ENCODE measurements around the gene TBKBP1.

Gene TBKBP1

DNA sequence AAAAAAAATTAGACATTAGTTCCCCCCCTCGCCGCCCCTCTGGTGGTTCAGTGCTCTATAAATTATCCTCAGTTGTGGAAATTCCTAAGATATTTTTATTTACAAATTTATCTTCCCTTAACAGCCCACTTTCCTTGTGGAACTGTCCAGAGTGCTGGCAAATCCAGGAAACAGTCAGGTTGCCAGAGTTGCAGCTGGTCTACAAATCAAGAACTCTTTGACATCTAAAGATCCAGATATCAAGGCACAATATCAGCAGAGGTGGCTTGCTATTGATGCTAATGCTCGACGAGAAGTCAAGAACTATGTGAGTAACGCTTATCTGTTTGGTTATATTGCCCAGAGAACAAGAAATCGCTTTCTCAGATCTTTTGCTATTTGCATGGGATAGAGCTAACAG is 41.4 kb upstream of the TBKBP1 start:
- DNase-seq (ENCODE audit: low read depth) = no peak
- TF ChIP-seq CTCF (conservative IDR thresholded peaks at IDR 0.05; ENCODE audit: low read depth, low read length) = no peak
- H3K4me3 ChIP-seq (ENCODE audit: low read length) = no peak overlapping the region

- no peak for TF ChIP-seq CTCF (conservative IDR thresholded peaks at IDR 0.05; ENCODE audit: low read depth, low read length)
- DNase-seq (ENCODE audit: low read depth) = no peak
- no peak overlapping the region for H3K4me3 ChIP-seq (ENCODE audit: low read length)
Measured at GRCh38 chr17:47653442-47653841, 40.5 kb upstream of the TBKBP1 start.

DNA sequence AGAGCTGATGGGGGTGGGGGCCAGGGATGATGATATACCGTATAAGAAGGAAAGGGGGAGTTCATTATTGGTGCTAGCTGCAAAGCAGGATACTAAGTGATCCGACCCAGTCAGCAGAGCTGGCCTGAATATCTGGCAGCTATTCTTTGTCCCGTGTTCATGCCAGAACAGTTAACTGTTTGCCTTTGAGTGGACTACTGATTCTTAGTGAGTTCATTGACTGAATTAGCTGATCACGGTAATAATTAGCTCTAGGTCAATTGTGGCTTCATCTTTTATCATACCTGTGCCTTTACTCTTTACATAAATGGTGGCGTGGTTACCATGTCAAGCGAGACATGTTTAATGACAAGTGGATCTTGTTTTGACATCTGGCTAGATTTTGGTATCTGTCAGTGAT is 39.0 kb upstream of the TBKBP1 start:
- no peak overlapping the region for H3K4me3 ChIP-seq (ENCODE audit: low read length)
- no peak for DNase-seq (ENCODE audit: low read depth)
- no peak for TF ChIP-seq CTCF (conservative IDR thresholded peaks at IDR 0.05; ENCODE audit: low read depth, low read length)

- H3K4me3 ChIP-seq (ENCODE audit: low read length) = no peak overlapping the region
- TF ChIP-seq CTCF (conservative IDR thresholded peaks at IDR 0.05; ENCODE audit: low read depth, low read length) = no peak
- no peak for DNase-seq (ENCODE audit: low read depth)
Measured at GRCh38 chr17:47660064-47660492, 33.9 kb upstream of the TBKBP1 start.

DNA sequence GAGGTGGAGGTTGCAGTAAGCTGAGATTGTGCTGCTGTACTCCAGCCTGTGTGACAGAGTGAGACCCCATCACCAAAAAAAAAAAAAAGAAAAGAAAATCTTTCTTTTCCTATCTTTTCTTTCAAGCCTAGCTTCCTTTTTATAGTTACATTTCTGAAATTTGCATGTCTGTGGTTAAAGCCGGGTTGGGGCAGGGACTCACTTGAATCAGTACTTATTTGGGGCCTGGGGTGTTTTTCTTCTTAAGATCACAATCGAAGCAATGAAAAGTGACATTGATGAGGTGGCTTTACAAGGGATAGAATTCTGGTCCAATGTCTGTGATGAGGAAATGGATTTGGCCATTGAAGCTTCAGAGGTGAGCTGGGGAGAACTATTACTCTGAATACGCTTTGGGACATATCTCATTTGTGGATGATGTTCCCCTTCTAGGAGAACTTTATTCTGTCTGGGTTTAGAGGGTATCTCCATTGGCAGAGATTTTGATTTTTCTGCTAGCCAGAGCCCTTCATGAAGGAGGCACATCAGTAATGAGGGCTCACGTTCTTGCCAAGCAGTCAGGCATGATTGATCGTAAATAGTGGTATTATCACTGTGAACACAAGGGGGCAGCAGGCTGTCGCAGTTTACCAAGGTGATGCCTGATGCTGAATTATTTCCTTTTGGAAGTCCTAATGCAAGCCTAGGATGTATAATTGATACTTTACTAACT is 29.9 kb upstream of the TBKBP1 start:
- H3K4me3 ChIP-seq (ENCODE audit: low read length) = no peak overlapping the region
- DNase-seq (ENCODE audit: low read depth) = no peak
- TF ChIP-seq CTCF (conservative IDR thresholded peaks at IDR 0.05; ENCODE audit: low read depth, low read length) = peak; percentile 81

GRCh38 chr17:47664624-47664941 is 29.4 kb upstream of the TBKBP1 start:
- no peak for TF ChIP-seq CTCF (conservative IDR thresholded peaks at IDR 0.05; ENCODE audit: low read depth, low read length)
- H3K4me3 ChIP-seq (ENCODE audit: low read length) = no peak overlapping the region

DNA sequence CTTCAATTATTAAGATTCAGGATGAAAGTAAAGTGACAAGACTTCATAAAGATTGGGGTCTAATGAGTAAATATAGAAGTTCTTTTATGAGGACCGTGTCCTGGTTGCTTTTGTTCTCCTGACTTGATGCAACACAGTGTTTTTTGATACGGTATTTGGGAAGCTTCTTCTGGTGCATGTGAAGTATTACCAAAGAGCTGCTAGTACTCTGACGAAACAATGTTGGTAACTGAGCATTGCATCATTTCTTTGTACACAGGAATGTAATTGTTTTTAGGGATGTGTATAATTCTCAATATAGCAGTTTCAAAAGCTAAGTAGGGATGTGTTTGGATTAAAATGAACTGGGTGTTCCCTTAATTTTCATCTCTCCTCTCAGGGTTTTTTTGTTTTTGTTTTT is 28.3 kb upstream of the TBKBP1 start:
- no peak overlapping the region for H3K4me3 ChIP-seq (ENCODE audit: low read length)
- TF ChIP-seq CTCF (conservative IDR thresholded peaks at IDR 0.05; ENCODE audit: low read depth, low read length) = no peak
- DNase-seq (ENCODE audit: low read depth) = no peak

More at GRCh38 chr17:47664624-47664941, 29.4 kb upstream of the TBKBP1 start:
- no peak for DNase-seq (ENCODE audit: low read depth)
